GM21619 (cell line): ENCODE data around the gene CRMP1.

ENCODE experiments used
- ATAC-seq: cut with Tn5 transposase; IDR thresholded peaks from one replicate; pipeline ENCODE4 v1.9.1; 2021; ENCODE audit not compliant: unreplicated experiment

CRMP1 gene

DNA sequence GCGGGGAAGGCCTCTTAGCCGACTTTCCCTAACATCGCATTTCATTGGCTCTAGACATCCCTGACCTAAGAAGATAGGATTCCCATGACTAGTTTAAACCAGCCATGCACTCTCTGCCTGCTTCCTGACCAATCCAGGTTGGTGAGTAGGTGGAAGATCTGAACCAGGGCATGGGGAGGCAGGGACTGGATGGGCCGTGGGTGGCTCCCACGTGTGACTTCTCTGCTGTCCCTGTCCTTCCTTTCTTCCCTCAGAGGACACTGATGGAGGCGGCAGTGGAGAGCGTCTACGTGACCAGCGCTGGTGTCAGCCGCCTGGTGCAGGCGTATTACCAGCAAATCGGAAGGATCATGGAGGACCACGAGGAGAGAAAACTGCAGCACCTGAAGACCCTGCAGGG lies 91.2 kb downstream of the CRMP1 start:
- no peak for ATAC-seq

DNA sequence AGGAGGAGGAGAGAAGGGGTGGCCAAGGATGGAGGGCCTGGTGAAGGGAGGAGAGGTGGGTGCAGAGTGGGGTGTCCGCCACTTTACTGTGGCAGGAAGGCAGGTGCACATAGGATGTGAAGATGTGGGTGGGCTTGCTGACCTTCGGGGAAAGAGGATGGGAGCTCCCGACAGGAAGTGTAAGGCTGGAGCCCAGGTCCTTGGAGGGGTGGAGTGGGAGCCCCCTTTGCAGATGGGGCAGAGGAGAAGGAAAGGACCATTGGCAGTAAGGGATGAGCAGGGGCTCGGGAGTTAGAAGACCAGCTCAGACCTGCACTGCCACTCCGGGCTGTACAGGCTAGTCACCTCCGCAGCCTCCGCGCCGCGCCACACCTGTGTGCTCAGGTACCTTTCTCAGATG lies 92.4 kb downstream of the CRMP1 start:
- no peak for ATAC-seq

DNA sequence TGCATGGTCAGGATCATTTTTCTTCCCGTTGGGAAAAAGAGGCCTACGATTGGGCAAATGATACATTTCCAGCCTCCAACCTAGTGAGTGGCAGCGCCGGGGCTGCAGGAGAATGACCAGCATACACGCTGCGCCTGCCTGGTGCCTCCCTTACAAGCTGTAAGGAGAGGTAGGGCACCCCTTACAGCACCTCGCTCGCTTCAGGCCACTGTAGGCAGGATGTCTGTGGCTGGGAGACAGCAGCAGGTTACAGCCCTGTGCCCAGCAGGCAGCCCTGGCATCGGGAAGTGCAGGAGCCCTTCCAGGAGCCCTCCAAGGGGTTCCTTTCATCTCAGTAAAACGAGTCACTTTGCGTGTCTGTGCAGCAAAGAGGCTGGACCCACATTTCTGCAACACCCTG lies 93.5 kb downstream of the CRMP1 start:
- no peak for ATAC-seq

DNA sequence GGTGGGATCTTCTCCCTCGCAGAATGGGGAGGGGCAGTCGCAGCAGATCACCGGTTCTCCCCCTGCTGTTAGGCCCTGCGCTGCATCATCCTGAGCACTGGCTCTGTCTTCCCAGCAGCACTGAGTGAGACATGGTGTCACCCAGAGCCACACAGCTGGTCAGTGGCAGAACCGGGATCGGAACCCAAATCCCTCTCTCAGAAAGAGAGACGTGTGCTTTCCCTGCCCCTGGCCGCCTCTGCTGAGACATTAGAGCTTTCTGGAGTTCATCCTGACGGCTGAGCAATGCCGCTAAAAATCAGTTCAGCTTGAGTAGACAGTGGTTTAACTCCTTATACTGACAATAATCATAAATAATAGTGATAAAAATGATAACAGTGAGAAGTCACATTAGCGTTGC lies 93.9 kb downstream of the CRMP1 start:
- no peak for ATAC-seq

DNA sequence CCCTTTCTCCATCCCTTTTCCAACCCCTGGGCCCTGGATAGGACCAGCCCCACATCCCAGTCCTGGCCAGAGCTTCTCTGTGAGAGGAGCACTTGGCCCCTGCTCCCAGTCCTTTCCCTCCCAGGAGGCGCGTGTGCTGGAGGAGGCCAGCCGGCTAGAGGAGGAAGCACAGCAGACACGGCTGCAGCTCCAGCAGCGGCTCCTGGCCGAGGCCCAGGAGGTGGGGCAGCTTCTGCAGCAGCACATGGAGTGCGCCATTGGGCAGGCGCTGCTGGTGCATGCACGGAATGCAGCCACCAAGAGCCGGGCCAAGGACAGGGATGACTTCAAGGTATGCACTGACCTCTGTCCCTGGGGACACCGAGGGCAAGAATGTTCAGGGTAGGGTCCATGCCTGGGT lies 94.4 kb downstream of the CRMP1 start:
- no peak for ATAC-seq

DNA sequence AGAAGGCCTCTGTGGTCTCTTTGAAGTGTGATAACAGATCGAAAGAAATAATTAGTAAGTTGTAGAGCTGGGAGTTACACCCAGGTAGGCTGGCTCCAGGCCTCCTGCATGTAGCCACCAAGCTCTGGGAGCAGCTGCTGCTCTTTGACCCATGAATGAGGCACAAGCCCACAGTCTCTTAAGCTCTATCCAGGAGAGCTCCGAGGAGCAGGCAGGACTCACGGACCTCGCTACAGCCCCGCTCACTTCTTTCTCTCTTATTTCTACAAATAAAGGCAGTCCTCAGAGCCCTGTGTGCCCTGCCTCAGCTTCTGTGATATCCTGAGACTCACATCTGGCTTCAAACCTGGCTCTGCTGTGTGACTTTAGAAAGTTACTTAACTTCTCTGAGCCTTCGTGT lies 95.0 kb downstream of the CRMP1 start:
- ATAC-seq, result no peak

DNA sequence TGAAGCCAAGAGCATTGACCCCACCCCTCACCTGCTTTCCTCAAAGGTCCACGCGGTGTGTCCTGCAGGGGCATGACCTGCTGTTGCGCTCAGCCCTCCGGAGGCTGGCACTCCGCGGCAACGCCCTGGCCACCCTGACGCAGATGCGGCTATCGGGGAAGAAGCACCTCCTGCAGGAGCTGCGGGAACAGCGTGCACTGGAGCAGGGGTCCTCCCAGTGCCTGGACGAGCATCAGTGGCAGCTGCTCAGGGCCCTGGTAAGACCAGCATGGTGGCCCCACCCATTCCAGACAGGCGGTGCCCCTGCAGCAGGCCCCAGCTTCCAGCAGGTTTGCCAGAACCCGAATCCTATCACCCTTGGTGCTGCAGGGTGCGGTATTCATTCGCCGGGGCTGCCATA lies 95.9 kb downstream of the CRMP1 start:
- ATAC-seq, result no peak

DNA sequence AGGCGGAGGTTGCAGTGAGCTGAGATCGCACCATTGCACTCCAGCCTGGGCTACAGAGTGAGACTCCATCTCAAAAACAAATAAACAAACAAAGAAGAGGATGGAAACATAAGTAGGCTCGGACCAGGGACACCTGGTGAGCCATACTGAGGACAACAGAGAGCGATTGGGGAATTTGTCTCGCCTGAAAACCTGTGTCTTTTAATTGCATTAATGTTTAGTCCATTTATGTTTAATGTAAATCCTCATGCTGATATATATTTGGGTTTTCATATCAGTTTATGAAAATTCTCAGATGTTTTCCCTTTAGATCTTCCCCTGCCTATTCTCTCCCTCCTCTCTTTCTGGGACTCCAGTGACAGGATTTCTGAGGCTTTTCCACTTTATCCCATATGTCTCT lies 97.3 kb downstream of the CRMP1 start:
- ATAC-seq, result no peak

DNA sequence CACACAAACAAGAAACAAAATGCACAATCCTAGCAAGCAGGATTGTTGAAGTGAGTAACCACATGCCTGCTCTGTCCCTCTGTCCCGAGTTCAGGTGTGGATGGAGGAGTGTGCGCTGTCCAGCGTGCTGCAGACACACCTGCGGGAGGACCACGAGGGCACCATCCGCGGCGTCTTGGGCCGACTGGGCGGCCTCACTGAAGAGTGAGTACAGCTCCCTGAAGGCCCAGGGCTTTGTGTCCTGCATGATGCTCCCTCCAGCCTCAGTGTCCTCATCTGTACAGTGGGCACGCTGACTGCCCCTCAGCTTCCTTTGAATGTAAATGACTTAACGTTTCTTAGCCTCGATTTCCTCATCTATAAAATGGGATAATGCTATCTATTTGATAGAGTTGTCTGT lies 99.4 kb downstream of the CRMP1 start:
- ATAC-seq, result no peak

DNA sequence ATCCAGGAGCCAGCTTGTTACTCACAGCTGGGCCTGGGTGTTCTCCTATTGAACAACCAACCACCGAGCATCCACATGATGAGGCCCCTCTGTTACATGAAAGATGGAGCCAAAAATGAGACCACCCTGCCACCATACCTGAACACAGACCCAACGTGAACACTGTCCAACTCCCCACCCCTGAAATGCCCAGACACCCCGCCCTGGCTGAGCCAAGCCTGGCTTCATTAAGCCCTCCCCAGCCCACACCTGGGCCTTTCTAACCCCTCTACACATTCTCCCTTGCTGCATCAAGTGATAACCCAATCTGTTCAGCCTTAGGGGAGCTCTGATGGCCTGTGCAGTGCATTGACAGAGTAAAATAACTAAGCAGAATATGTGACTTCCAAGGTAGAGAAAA lies 101.2 kb downstream of the CRMP1 start:
- no peak for ATAC-seq

DNA sequence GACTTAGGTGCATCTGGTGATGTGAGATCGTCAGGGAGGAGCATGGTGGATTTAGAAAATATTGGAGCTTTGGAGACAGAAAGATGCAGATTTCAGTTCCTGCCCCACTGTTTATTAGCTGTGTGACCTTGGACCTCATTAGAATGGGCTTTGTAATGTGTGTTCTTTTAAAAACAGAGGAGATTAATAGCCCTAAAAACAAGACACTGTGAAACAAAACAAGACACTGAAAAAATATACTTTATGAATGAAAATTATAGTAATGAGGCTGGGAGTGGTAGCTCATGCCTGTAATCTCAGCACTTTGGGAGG lies 102.4 kb downstream of the CRMP1 start:
- ATAC-seq, result no peak

DNA sequence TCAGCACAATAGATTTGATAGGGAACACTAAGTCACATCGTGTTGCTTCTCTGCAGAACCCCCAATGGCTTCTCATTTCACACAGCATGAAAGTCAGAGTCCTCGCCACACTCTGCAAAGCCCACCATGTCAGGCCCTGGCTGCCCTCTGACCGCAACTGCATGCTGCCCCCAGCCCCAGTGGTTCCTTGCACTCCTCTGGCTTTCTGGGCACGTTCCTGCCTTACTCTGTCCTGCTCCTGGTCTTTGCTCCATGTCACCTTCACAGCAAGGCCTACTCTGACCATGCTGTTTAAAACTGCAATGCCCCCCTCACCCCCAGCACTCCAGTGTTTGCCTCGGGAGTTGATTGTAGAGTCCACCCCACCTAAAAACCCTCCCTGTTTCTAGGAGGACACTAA lies 103.7 kb downstream of the CRMP1 start:
- ATAC-seq, result no peak

DNA sequence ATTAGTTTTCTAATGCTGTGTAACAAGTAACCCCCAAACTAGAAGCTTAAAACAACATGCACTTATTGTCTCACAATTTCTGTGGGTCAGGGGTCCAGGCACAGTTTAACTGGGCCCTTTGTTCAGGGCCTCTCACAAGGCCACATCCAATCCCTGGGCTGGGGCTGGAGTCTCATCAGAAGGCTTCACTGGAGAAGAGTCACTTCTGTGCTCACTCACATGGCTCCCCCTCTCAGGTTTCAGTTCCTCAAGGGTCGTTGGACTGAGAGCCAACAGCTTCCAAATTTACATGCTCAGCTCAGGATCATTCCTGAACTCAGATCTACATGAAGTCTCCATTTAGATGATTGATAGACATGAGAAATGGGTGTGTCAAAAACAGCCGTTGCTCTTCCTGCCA lies 104.7 kb downstream of the CRMP1 start:
- ATAC-seq, result no peak

DNA sequence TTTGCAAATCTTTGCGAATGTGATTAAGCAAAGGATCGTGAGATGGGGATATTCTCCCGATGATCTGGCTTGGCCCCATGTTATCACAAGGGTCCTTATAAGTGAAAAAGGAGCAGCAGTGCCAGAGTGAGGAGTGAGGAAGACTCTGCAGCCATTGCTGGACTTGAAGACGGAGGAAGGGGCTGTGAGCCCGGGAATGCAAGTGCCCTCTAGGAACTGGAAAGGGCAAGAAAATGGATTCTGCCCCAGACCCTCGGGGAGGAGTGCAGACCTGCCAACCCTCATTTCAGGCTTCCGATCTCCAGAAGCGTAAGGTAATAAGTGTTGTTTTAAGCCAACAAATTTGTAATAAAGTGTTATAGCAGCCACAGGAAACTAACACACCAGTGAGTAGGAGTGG lies 105.6 kb downstream of the CRMP1 start:
- no peak for ATAC-seq

DNA sequence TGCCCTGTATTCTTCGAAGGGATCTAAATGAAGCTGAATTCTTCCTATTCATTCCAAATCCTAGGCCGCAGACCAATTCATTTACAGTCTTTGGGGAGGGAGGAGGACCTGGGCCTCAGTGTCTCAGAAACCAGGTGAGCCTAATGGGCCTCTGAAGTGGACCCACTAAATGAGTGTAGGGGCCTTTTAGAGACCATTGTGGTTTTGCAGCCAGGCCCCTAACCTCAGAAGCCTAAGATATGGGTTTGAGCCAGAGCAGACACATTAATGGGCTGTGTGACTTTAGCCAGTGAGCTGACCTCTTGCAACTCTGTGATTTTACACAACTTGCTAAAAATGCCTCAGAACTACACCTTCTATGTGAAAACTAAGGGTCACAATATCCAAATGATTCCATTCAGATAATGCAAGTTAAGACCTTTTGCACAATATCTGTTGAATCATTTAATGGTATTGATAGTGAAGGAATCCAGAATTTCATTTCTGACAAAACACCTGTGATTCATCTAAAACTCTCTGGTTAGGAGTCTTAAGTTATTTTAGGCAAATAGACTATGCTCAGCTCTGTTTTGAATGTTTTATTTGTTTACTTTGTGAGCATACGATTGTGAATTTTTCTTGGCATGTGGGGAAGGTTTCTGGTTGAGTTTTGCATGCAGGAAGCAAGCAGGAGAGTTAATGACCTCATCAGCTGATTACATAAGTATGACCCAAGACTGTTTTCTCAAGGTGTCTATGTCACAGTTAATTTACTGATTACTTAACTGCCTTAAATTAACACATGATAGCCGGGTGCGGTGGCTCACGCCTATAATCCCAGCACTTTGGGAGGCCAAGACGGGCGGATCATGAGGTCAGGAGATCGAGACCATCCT lies 106.8 kb downstream of the CRMP1 start:
- no peak for ATAC-seq

DNA sequence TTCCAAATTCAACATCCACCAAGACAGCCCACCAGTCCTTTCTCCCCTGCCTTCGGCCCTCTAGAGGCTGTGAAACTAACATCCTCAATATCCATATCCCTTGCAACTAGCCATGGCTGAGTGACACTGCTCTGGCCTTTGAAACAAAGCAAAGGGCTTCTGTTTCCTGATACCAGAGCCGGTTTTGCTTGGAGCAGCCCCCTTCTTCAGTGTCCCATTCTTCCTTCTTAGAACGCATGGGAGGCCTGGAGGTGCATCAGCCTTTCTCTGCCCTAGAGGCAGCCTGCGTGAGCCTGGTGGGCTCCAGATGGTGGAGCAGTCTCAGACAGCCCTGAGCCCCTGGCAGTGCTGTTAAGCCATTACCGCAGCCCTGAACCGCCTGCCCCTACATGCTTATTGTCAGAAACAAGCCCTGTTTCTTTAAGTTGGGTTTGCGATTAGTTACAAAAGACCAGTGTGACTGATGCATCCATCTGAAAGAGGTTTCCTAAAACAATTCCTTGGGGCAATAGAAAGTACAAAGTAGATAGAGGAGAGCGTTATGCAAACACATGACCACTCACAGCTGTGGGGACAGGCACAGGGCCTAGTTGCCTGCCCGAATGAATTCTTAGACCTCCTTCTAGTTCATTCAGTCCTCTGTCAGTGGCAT lies 107.8 kb downstream of the CRMP1 start:
- ATAC-seq, result no peak

DNA sequence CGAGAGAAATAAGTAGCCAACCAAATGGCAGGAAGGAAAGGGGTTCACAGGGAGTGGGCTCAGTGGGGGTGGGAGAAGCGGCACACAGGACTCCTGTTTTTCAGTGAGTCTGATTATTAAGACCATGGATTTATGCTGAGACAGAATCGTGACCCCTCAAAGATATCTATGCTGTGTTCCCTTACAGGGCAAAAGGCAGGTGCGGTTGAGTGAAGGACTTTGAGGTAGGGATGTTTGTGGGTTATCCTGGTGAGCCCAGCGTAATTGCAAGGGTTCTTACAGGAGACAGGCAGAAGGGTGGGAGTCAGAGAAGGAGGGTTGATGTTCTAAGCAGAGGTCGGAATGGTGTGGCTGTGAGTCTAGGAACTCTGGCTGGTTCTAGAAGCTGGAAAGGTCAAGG lies 108.9 kb downstream of the CRMP1 start:
- no peak for ATAC-seq

DNA sequence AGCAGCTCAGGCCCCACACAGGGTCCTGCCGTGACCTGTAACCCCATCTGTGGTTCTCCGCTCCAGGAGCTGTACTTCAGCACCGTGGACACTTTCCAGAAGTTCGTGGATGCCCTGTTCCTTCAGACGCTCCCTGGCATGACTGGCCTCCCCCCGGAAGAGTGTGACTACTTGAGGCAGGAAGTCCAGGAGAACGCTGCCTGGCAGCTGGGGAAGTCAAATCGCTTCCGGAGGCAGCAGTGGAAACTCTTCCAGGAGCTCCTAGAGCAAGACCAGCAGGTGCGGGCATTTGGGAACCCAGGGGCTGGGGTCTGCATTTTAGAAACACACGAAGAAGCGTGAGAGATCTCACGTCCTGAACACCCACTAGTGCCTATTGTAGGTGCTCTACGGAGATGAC lies 109.4 kb downstream of the CRMP1 start:
- no peak for ATAC-seq

DNA sequence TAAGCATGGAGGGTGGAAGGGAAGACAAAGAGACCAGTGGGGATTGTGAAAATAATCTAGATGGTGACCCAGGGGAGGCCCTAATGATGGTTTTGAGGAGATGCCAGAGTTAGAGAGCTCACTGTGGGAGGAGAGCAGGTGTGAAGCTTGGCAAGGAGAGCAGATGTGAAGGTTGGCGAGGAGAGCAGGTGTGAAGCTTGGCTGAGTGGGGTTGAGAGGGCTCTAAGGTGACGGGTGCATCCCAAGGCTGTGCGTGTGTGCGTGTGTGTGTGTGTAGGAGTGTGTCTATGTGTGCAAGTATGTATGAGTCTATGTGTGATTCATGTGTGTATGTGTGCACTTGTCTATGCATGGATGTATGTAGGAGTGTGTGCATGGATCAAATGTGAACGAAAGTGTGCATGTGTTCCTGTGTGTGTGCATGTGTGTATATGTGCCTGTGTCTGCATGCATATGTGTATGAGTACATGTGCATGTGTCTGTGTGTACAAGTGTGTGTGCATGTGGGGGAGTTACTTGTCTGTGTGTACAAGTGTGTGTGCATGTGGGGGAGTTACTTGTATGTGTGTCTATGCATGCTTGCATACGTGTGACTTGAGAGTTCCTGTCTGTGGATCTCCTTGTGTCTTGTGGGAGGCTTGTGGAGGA lies 109.9 kb downstream of the CRMP1 start:
- ATAC-seq, result no peak

DNA sequence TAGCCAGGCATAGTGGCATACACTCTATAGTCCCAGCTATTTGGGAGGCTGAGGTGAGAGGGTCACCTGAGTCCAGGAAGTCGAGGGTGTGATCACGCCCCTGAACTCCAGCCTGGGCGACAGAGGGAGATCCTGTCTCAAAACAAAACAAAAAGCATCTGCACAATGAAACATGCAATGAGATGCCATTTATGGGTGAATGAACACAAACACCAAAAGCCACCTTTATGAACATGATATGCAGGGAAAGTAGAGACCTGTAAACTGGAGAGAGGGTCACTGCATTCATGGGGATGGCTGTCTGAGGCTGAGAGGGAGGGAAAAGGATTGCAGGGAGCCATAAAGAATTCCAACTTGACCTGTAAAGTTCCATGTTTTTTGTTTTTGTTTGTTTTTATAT lies 111.2 kb downstream of the CRMP1 start:
- no peak for ATAC-seq

DNA sequence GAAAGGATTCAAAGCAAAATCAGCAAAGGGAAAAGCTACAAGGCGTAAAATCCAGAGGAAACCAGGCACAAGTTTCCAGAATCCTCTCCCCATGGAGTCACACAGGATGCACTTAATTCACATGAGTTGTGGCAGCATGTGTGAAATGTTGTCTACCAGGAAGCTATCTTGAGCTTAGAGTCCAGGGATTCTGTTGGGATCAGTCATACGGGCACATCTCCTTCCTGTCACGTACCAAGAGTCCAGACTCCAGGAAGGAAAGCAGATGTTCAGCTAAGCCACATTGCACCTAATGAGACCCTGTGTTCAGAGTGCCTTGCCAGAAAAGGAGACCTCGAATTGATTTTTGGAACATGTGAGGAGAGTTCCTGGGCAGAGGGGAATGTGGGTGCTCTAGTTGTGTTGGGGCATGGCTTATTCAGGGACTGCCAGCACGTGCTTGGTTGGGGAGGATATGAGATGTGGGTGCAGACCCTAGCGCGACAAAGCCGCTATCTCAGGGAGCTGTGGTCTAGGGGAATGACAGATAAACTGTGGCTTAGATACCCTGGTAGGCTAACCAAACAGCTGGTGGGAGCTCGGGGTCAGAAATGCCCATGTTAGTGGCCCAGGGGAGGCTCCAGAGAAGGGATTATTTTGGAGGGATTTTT lies 111.9 kb downstream of the CRMP1 start:
- ATAC-seq, result no peak

DNA sequence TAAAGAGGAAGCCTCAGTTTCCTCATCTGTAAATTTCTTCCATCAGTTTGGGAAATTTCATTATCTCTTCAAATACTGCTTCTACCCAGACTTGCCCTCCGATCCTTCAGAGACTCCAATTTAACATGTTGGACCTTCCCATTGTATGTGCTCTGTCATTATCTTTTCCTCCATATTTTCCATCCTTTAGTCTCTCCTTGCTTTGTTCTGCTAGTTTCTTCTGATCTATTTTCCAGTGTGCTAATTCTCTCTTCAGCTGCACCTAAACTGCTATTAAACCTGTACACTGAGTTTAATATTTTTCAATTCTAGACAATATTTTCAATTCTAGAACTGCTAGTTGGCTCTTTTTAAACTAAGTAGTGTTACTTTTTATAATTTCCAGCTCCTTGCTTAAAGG lies 116.4 kb downstream of the CRMP1 start:
- ATAC-seq, result no peak
